ENCODE results near the gene ZNF273.
A peak's percentile ranks its signal among the peaks of the same experiment; 100 is the strongest.
"Not testable (repeated sequence)": the region's sequence is repeated elsewhere in the genome, so short reads cannot be mapped to it uniquely, and the experiment has no call there.

The ZNF273 gene

DNA sequence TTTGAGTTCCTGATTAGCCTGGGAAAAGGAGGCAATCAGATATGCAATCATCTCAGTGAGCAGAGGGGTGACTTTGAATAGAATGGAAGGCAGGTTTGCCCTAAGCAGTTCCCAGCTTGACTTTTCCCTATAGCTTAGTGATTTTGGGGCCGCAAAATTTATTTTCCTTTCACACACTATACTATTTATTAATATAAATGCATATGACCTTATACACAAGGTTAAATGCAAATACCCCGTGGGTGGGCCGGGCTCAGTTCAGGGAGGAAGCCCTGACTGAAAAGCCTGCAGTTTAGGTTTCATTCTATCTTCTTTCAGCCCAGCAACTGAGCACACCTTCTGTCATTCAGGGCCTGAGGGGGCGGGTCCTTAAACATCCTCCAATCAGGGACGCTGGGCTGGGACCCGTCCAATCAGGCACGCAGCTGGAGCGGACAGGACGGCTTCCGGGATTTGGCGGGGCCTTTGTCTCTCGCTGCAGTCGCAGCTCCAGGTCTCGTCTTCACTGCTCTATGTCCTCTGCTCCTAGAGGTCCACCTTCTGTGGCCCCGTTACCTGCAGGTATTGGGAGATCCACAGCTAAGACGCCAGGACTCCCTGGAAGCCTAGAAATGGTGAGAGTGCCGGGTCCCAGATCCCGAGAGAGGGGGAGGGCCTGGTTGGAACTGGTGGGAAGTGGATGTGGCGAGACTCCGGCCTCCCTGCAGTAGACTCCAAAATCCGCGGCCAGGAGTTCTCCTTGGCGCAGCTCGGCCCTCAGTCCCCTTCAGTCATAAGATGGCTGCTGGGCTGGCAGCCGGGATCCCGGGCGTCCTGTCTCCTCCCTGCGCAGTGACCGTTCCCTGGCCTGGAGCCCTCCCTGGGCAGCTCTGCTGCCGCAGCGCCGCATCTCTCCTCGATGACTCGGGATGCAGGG lies at the start of gene ZNF273:
TSS of gene ZNF273 (plus strand) at position 468 of the 916 bp plus-strand sequence. CDS start at position 513, 45 bp downstream.
- DNase-seq (ENCODE audit: low spot score), result peak; percentile 93

DNA sequence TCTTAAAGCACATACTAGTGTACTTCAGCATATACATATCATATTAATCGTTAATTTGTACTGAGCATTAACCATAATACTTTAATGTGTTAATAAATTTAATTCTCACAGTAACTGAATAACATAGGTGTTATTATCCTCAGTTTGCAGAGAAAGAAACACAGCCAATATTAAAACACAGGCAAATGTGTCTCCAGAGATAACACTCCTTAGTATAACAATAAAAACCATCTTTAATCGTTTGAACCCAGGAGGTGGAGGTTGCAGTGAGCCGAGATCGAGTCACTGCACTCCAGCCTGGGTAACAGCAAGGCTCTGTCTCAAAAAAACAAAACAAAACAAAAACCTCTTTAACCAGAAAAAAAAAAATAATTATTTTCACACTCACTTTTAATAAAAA lies 49.4 kb upstream of the ZNF273 start:
- DNase-seq (ENCODE audit: low spot score), result no peak

GRCh38 chr7:64854969-64855368 lies 48.1 kb upstream of the ZNF273 start:
- DNase-seq (ENCODE audit: low spot score), result no peak

GRCh38 chr7:64863021-64863420 lies 40.1 kb upstream of the ZNF273 start:
- DNase-seq (ENCODE audit: low spot score), result no peak

GRCh38 chr7:64863530-64863929 lies 39.5 kb upstream of the ZNF273 start:
- not testable (repeated sequence) for DNase-seq (ENCODE audit: low spot score)

DNA sequence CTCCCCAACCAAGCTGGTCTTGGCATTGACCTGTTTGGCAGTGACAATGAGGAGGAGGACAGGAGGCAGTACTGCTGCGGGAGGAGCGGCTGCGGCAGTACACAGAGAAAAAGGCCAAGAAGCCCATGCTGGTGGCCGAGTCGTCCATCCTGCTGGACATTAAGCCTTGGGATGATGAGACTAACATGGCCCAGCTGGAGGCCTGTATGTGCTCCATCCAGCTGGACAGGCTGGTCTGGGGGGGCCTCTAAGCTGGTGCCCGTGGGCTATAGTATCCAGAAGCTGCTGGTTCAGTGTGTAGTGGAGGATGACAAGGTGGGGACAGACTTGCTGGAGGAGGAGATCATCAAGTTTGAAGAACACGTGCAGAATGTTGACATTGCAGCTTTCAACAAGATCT lies 39.1 kb upstream of the ZNF273 start:
- no peak for DNase-seq (ENCODE audit: low spot score)

- DNase-seq (ENCODE audit: low spot score), result no peak
Observed at GRCh38 chr7:64867863-64868440, 35.1 kb upstream of the ZNF273 start.

- DNase-seq (ENCODE audit: low spot score), result peak; percentile 1
Observed at GRCh38 chr7:64868499-64868898, 34.6 kb upstream of the ZNF273 start.

DNA sequence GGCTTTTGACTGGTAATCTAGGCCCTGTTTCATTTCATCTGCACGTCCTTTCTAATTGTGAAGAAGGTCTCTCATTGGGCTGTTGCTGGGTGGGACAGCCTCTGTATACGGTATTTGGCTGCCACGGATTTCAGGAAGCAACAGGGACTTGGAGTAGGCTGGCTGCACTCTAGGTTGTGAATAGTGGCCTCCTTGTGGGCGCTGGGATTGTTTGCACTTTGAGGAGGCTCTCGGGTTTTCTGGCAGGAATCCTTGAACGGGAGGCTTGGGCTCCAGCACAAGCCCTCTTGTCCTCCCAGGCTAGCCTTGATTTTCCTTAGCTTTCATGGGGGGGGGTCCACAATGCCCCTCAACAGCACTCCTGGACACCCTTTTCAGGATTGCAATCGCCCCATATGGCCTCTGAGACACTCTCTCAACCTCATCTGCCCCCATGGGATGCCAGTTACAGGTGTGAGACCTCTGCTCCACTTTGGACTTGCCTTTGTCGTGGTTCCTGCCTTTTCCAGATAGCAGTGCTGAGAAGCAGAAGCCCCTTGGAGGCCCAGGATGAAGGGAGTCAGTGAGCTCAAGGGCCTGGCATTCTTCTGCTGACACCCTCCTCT lies 33.9 kb upstream of the ZNF273 start:
- no peak for DNase-seq (ENCODE audit: low spot score)

DNA sequence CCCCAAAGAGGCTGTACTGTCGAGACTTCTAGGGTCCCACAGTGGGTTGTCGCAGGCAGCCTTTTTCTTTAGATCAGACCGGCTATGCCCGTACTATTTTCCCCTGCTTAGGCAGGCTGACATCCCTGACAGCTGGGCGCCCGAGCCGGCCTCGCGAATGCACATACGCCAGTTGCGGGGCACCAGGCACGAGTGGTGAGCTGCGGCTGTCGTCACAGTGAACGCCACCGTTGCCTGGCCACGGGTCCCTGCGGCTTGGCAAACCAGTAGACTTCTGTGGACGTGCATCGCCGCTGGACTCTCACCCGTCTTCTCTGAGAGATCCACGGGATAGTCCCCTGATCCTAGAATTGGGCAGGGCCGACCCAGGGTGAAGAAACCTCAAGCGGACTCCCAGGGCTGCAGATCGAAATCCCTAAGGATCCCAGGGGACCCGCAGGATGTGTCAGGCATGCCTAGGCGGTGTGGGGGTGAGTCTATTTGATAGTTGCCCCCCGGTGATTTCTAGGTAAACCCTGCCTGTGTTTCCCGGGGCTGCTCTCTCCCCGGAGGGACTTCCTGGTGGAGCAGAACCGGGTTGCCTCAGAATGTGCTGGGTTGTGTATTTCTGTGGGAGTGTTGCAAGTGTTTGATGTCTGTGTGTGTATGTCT lies 33.0 kb upstream of the ZNF273 start:
- no peak for DNase-seq (ENCODE audit: low spot score)

- DNase-seq (ENCODE audit: low spot score), result no peak
Observed at GRCh38 chr7:64870656-64871055, 32.4 kb upstream of the ZNF273 start.

GRCh38 chr7:64871761-64872160 lies 31.3 kb upstream of the ZNF273 start:
- DNase-seq (ENCODE audit: low spot score), result no peak

- no peak for DNase-seq (ENCODE audit: low spot score)
Observed at GRCh38 chr7:64872351-64873154, 30.5 kb upstream of the ZNF273 start.

DNA sequence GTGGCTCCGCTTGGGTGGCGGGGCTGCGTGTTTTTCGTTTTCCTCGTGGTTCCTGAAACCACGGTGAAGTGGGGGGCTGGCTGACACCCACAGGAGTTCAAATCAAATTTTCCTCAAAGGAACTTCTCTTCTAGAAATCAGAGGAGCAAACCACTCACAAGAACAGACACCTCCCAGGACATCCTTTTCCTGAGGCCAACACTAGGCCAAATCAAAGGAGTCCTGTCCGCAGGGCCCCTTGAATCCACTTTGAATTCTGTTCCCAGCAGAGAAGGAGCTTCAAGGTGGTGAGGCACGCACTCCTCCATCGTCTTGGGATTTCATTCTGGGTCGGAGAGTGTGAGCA lies 29.9 kb upstream of the ZNF273 start:
- DNase-seq (ENCODE audit: low spot score), result no peak

DNA sequence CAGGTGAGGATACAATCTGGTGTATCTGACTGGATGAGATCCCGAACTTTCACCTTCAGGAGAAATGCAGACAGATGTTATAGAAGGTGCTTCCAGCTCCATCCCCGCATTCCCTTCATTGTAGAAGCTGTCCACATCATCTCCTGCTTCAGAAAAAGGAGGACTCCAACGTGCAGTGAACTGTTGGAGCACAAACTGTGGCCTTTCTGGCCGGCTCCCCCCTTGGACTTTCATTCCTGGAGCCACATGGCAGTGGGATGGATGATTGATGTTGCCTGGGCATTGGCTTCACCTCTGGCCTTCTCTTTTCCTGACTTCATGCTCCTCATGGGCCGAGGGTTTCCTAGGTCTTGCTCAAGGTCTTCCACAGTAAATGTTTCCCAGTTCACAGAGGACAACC lies 29.6 kb upstream of the ZNF273 start:
- DNase-seq (ENCODE audit: low spot score), result no peak

GRCh38 chr7:64874114-64874513 lies 29.0 kb upstream of the ZNF273 start:
- no peak for DNase-seq (ENCODE audit: low spot score)

- no peak for DNase-seq (ENCODE audit: low spot score)
Observed at GRCh38 chr7:64874562-64875250, 28.4 kb upstream of the ZNF273 start.

GRCh38 chr7:64875258-64875657 lies 27.8 kb upstream of the ZNF273 start:
- no peak for DNase-seq (ENCODE audit: low spot score)

DNA sequence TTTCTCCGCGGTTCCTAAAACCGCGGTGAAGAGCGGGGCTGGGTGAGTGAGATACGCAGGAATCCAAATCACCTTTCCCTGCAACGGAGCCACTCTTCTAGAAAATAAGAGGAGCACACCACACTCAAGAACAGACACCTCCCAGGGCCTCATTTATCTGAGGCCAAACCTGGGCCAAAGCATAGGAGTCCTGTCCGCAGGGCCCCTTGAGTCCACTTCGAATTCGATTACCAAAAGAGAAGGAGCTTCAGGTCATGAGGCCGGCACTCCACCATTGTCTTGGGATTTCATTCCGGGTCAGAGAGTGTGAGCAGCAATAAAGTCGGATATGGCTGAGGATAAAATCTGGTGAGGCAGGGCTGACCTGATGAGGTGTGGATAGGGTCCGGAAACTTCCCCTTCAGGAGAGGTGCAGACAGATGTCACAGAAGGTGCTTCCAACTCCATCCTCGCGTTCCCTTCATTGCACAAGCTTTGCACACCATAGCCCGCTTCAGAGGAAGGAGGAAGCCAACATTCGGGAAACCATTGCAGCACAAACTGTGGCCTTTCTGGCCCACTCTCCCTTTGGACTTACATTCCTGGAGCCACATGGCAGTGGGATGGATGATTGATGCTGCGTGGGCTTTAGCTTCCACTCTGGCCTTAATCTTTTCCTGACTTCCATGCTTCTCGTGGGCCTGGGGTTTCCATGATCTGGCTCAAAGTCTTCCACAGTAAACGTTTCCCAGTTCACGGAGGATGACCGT lies 27.2 kb upstream of the ZNF273 start:
- DNase-seq (ENCODE audit: low spot score), result no peak

All from Ammon's horn (tissue), 1 donor.